WTC11 (cell line): ENCODE data around the gene EIF3F.

Source experiments
- CBFB ChIP-seq: sonication (generic); formaldehyde crosslinking; IDR thresholded peaks from 2 replicates; pipeline ENCODE4 v1.8.1; 2022; ENCODE audit warnings: mild to moderate bottlenecking, low read depth, missing genetic modification reagents
- CREB1 ChIP-seq: sonication (generic); formaldehyde crosslinking; IDR thresholded peaks from 2 replicates; pipeline ENCODE4 v1.8.0; 2023; ENCODE audit warnings: mild to moderate bottlenecking, missing genetic modification reagents
- CREM ChIP-seq: sonication (generic); formaldehyde crosslinking; IDR thresholded peaks from 2 replicates; pipeline ENCODE4 v1.8.1; 2022; ENCODE audit warnings: mild to moderate bottlenecking, missing genetic modification reagents, moderate library complexity
- CTCF ChIP-seq: fragments of 200-600 bp; IDR thresholded peaks from 2 replicates; pipeline ENCODE4 v1.8.0; 2022; ENCODE audit warnings: antibody characterized with exemption
- HMGA2 ChIP-seq: fragments of 250-450 bp; sonication (Bioruptor Pico); IDR thresholded peaks from 2 replicates; pipeline ENCODE4 v1.4.0; 2021; ENCODE audit warnings: mild to moderate bottlenecking, moderate library complexity
- NFYB ChIP-seq: sonication (generic); formaldehyde crosslinking; conservative IDR thresholded peaks from 2 replicates; pipeline ENCODE4 v1.8.0; 2022; ENCODE audit warnings: low read depth, missing genetic modification reagents
- NR2C2 ChIP-seq: sonication (generic); formaldehyde crosslinking; IDR thresholded peaks from 2 replicates; pipeline ENCODE4 v1.8.0; 2022; ENCODE audit warnings: mild to moderate bottlenecking, missing genetic modification reagents
- ZNF416 ChIP-seq: fragments of 250-450 bp; sonication (Bioruptor Pico); IDR thresholded peaks from 2 replicates; pipeline ENCODE4 v1.9.0; 2021; ENCODE audit warnings: mild to moderate bottlenecking, inconsistent platforms
- TF ChIP-seq, protein P1 (sequence below): sonication (generic); formaldehyde crosslinking; conservative IDR thresholded peaks from 2 replicates; pipeline ENCODE4 v1.8.1; 2022; ENCODE audit warnings: mild to moderate bottlenecking, missing genetic modification reagents

- no peak for TF ChIP-seq CTCF
- TF ChIP-seq HMGA2 (CRISPR knock-in tag), result no peak
- TF ChIP-seq, protein P1, sequence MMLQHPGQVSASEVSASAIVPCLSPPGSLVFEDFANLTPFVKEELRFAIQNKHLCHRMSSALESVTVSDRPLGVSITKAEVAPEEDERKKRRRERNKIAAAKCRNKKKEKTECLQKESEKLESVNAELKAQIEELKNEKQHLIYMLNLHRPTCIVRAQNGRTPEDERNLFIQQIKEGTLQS, result no peak
- TF ChIP-seq NR2C2 (CRISPR knock-in tag), result no peak
- no peak for TF ChIP-seq CREM (CRISPR knock-in tag)
- TF ChIP-seq NFYB, result no peak
- TF ChIP-seq CBFB (CRISPR knock-in tag), result no peak
- TF ChIP-seq ZNF416 (CRISPR knock-in tag), result no peak
- no peak for TF ChIP-seq CREB1
Measured at GRCh38 chr11:7965386-7965785, 21.8 kb upstream of the EIF3F start, which contains the start of gene NLRP10.
